Spleen (tissue), 11 donors: ENCODE data around the gene PGM2. TPM values are rescaled to one million over a fixed set of nuclear protein-coding genes. Genes with fewer than 3 reads are reported as not detected.
"Not testable (repeated sequence)": the region's sequence is repeated elsewhere in the genome, so short reads cannot be mapped to it uniquely, and the experiment has no call there.

Experiments used
- DNase-seq: peaks from one replicate; pipeline ENCODE4 v3.0.0-alpha.2; 2020
- H3K27ac ChIP-seq, 8 donors: fragments of 200-600 bp; sonication (generic) in 7 of 8; 1 replicate in 4 of 8; 2 replicates in 4 of 8; pipeline versions ENCODE4 v1.5.0 to v1.8.0; 2016 to 2021; ENCODE audit warnings: inconsistent platforms in 4 of 8, mild to moderate bottlenecking in 4 of 8, moderate library complexity in 1 of 8
- H3K27me3 ChIP-seq, 7 donors: fragments of 200-600 bp; sonication (generic) in 6 of 7; replicated peaks in 1 of 7; 1 replicate in 4 of 7; 2 replicates in 3 of 7; pipeline versions ENCODE4 v1.5.0 to v1.8.0; 2016 to 2021; ENCODE audit warnings: inconsistent platforms in 3 of 7, mild to moderate bottlenecking in 1 of 7
- H3K36me3 ChIP-seq, 6 donors: fragments of 200-600 bp; sonication (generic) in 5 of 6; 1 replicate in 4 of 6; 2 replicates in 2 of 6; pipeline versions ENCODE4 v1.5.0 to v1.8.0; 2016 to 2021; ENCODE audit warnings: inconsistent platforms in 2 of 6
- H3K4me1 ChIP-seq, 6 donors: fragments of 200-600 bp; sonication (generic) in 5 of 6; 1 replicate in 3 of 6; 2 replicates in 3 of 6; pipeline versions ENCODE4 v1.5.0 to v1.8.0; 2016 to 2021; ENCODE audit warnings: inconsistent platforms in 3 of 6
- H3K4me3 ChIP-seq, 8 donors: fragments of 200-600 bp; sonication (generic) in 7 of 8; 1 replicate in 4 of 8; 2 replicates in 4 of 8; pipeline versions ENCODE4 v1.5.0 to v1.8.0; 2016 to 2021; ENCODE audit warnings: inconsistent platforms in 4 of 8, mild to moderate bottlenecking in 4 of 8, moderate library complexity in 2 of 8
- H3K9me3 ChIP-seq, 8 donors: fragments of 200-600 bp; sonication (generic) in 7 of 8; 1 replicate in 4 of 8; 2 replicates in 4 of 8; pipeline versions ENCODE4 v1.5.0 to v1.8.0; 2016 to 2021; ENCODE audit warnings: inconsistent platforms in 4 of 8
- CTCF ChIP-seq, 11 experiments: fragments of 200-600 bp in 7 of 11; fragments of 450-650 bp in 4 of 11; sonication (generic) in 4 of 11; IDR thresholded peaks in 8 of 11; conservative IDR thresholded peaks in 3 of 11; 1 replicate in 7 of 11; 2 replicates in 4 of 11; pipeline versions ENCODE4 v1.4.0 to v1.8.0; 2016 to 2021; ENCODE audit warnings: antibody characterized with exemption in 11 of 11, inconsistent platforms in 4 of 11, mild to moderate bottlenecking in 1 of 11
- POLR2A ChIP-seq, 3 donors: fragments of 450-650 bp; IDR thresholded peaks; one replicate each; pipeline ENCODE4 v1.5.1; 2017; ENCODE audit warnings: antibody characterized with exemption in 3 of 3, mild to moderate bottlenecking in 1 of 3
- POLR2AphosphoS5 ChIP-seq, 3 donors: sonication (generic); formaldehyde crosslinking; IDR thresholded peaks; one replicate each; pipeline ENCODE4 v1.5.1; 2017; ENCODE audit warnings: antibody characterized with exemption in 3 of 3
- WGBS, 5 donors: extraction: QIAGEN DNeasy Blood & Tissue Kit in 3 of 5; methylation state at CpG; one replicate each; pipeline versions ENCODE4 v1.1.5 to v1.1.7; 2013 to 2018; 5-methylcytosine and 5-hydroxymethylcytosine counted together
- intact Hi-C: fragments of 100-400 bp; cut with DNase I; formaldehyde crosslinking; loops from one replicate; pipeline ENCODE4 v1.15.0; 2023; ENCODE audit warnings: low total_unique reads
- polyA plus RNA-seq, 3 donors: library from polyadenylated mRNA; stranded (reverse); fragments of 200-250 nt; gene quantifications; one replicate each; pipeline ENCODE4 v1.2.1, GENCODE V29; 2013
- total RNA-seq, 7 donors: library from RNA; depleted of rRNA in 3 of 7; stranded (reverse); fragments of >200 nt in 3 of 7; fragmentation: NEBNext Ultra II Directional in 4 of 7; extraction: Animal tissue kit (Norgen Biotek cat#: 25700) in 4 of 7; gene quantifications; one replicate each; pipeline versions ENCODE4 v1.1.0 to v1.2.1, GENCODE V29; 2016 to 2021
- donor health status: healthy with polysubstance abuse.
- donor health status: DM: no; HTN: no; CAD: no; lungs with moderate emphysema.
- donor health status: DM: no; HTN: no; CAD: no.
- donor health status: Bipolar disorder and iron deficiency.
- donor health status: healthy.
- donor health status: DM: no; HTN: no; CAD: no.
- donor health status: DM: yes; HTN: yes; CAD: no.

PGM2 gene
- total and polyA plus RNA-seq, 10 donors: 5.4 to 43.7 (median 27.4) TPM

DNA sequence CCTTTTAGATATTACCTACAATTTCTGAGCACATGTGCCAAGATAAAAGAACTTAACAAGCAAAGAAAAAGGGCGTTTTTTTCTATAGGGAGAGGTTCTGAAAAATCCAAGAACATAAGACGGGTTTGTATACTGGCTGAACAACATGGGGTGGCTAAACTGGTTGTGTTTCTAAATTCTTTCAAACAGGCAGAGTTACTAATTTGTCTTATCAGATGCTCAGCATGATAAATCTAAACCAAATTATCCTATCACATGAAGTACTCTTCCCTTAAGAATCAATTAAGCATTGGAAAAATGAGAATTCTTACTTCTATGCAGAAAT, 45.4 kb upstream of the PGM2 start:
- intact Hi-C loops: no loop called here
- no peak for DNase-seq
- no peaks in the 10 kb centered on the region for H3K36me3 ChIP-seq
- H3K27me3 ChIP-seq: no peaks in the 10 kb centered on the region
- H3K4me1 ChIP-seq: peaks cover 0 to 18% (median 0%) of the 10 kb centered on the region in 6 donors
- TF ChIP-seq POLR2A (IDR thresholded peaks at IDR 0.05) (no peak), POLR2AphosphoS5 (IDR thresholded peaks at IDR 0.05) (no peak), CTCF (IDR thresholded peaks at IDR 0.05 in 8 of 11, conservative IDR thresholded peaks at IDR 0.05 in 3 of 11) (no peak)
- no peak overlapping the region for H3K4me3 ChIP-seq
- peaks cover 0 to 6% (median 0%) of the 10 kb centered on the region in 8 donors for H3K9me3 ChIP-seq
- no peak overlapping the region for H3K27ac ChIP-seq
- 54 to 67% (median 62%) methylated on average over 2 of the region's 2 CpGs for WGBS, 5 donors

GRCh38 chr4:37786267-37786666, 40.2 kb upstream of the PGM2 start:
- intact Hi-C loops: not testable (repeated sequence)

GRCh38 chr4:37787883-37788460, 38.5 kb upstream of the PGM2 start:
- H3K27ac ChIP-seq, H3K4me1 ChIP-seq, intact Hi-C loops, H3K4me3 ChIP-seq, H3K36me3 ChIP-seq, H3K27me3 ChIP-seq, DNase-seq: not testable (repeated sequence)
- peaks cover 0 to 12% (median under 1%) of the 10 kb centered on the region in 8 donors for H3K9me3 ChIP-seq
- 86 to 94% (median 88%) methylated on average over 3 of the region's 3 CpGs for WGBS, 5 donors

More at GRCh38 chr4:37786267-37786666, 40.2 kb upstream of the PGM2 start:
- H3K4me1 ChIP-seq, H3K27ac ChIP-seq, H3K27me3 ChIP-seq, DNase-seq, H3K4me3 ChIP-seq, H3K36me3 ChIP-seq: not testable (repeated sequence)
- WGBS, 5 donors: 67 to 94% (median 88%) methylated on average over 2 of the region's 2 CpGs
- peaks cover 0 to 12% (median 1%) of the 10 kb centered on the region in 8 donors for H3K9me3 ChIP-seq

- no peak for DNase-seq
- H3K4me3 ChIP-seq: no peak overlapping the region
- TF ChIP-seq POLR2A (IDR thresholded peaks at IDR 0.05): no peak
- TF ChIP-seq POLR2AphosphoS5 (IDR thresholded peaks at IDR 0.05): no peak
- no peak for TF ChIP-seq CTCF (IDR thresholded peaks at IDR 0.05 in 8 of 11, conservative IDR thresholded peaks at IDR 0.05 in 3 of 11)
- intact Hi-C loops: no loop called here
- no peaks in the 10 kb centered on the region for H3K36me3 ChIP-seq
- 83 to 93% (median 87%) methylated on average over 4 of the region's 4 CpGs for WGBS, 5 donors
- H3K27ac ChIP-seq: no peak overlapping the region
- H3K4me1 ChIP-seq: no peaks in the 10 kb centered on the region
- H3K27me3 ChIP-seq: no peaks in the 10 kb centered on the region
- peaks cover 0 to 12% (median 0%) of the 10 kb centered on the region in 8 donors for H3K9me3 ChIP-seq
These were observed 37.7 kb upstream of the PGM2 start for GRCh38 chr4:37788819-37789218.

GRCh38 chr4:37792241-37792640, 34.2 kb upstream of the PGM2 start:
- intact Hi-C loops: no loop called here
- Histone ChIP-seq H3K4me3 (no peak overlapping the region), H3K27me3 (no peaks in the 10 kb centered on the region), H3K36me3 (no peaks in the 10 kb centered on the region), H3K4me1 (peaks cover 0 to 3% (median under 1%) of the 10 kb centered on the region in 6 donors), H3K27ac (no peak overlapping the region), H3K9me3 (peaks cover 0 to 3% (median 0%) of the 10 kb centered on the region in 8 donors)
- TF ChIP-seq POLR2AphosphoS5 (IDR thresholded peaks at IDR 0.05) (no peak), CTCF (IDR thresholded peaks at IDR 0.05 in 8 of 11, conservative IDR thresholded peaks at IDR 0.05 in 3 of 11) (no peak), POLR2A (IDR thresholded peaks at IDR 0.05) (no peak)
- no peak for DNase-seq
- WGBS, 5 donors: 78 to 100% (median 92%) methylated on average over 1 of the region's 1 CpG
